GM12865 (cell line): ENCODE data around the gene C19orf47.

Source experiments
- DNase-seq: peaks from one replicate; pipeline ENCODE4 v3.0.0; 2010; ENCODE audit warnings: low read depth
- H3K4me3 ChIP-seq: 2 replicates; pipeline ENCODE4 v1.5.1; 2011; ENCODE audit warnings: mild to moderate bottlenecking, low read depth, low read length, control low read depth
- CTCF ChIP-seq: IDR thresholded peaks from 2 replicates; pipeline ENCODE4 v1.5.1; 2011; ENCODE audit warnings: low read length, control low read depth, low read depth, inconsistent platforms; ENCODE audit not compliant: insufficient read depth; ENCODE audit errors: missing control alignments

Gene C19orf47

GRCh38 chr19:40360020-40360707 is 12.0 kb upstream of the C19orf47 start:
- no peak overlapping the region for H3K4me3 ChIP-seq
- TF ChIP-seq CTCF = no peak
- no peak for DNase-seq

- peak; percentile 75 for DNase-seq
Measured at GRCh38 chr19:40358773-40359172, 10.6 kb upstream of the C19orf47 start.

DNA sequence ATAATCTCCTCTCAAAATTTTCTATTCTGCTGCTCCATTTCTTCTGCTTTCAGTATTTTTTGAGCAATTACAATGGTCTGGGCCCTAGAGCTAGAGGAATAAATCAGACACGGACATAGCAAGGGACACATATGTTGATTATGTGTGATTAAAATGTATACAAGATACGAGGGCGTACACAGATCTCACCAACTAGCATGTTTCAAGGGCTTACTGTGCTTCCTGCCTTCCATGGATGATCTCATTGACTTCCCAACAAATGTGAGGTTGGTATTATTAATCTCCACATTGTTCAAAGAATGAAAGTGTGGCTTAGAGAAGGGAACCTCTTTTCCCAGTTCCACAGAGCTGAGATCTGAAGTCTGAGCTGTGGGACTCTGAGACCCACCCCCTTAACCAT is 9.4 kb upstream of the C19orf47 start:
- no peak overlapping the region for H3K4me3 ChIP-seq
- no peak for TF ChIP-seq CTCF
- no peak for DNase-seq

More at GRCh38 chr19:40358773-40359172, 10.6 kb upstream of the C19orf47 start:
- no peak overlapping the region for H3K4me3 ChIP-seq
- no peak for TF ChIP-seq CTCF

GRCh38 chr19:40356681-40357595 is 8.7 kb upstream of the C19orf47 start:
- TF ChIP-seq CTCF = no peak
- peak; percentile 30 for DNase-seq
- H3K4me3 ChIP-seq = no peak overlapping the region

DNA sequence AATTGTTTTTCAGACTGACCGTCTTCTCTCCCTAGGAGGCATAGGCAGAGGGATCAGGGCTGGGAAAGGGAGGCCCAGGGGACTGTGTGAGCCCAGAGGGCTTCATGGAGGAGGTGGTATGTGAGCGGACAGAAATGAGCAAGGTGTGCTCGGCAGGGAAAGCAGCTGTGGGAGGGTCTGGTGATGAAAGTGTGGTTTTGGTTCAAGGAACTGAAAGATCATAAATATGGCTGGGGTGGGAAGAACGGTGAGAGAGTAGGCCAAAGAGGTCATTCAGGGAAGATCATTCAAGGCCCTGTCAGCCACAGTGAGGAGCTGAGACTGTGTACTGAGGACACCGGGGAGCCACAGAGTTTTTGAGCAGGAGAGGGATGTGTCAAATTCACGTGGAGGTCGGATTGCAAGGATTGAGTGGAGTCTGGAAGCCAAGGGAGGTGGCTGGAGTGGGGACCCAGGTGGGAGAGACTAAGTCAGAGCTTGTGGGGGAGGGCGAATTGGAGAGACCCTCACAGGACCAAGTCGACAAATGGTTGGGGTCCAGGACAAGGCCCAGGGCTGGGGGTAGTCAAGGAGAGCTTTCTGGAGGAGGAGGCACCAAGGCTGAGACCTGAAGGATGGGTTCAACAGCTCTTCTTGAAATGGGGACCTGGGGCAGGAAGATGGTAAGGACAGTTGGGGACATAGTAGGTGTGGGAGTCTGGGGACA is 7.9 kb upstream of the C19orf47 start:
- H3K4me3 ChIP-seq = peak overlapping the region; percentile 3; the same call in 1 of the 2 replicates
- DNase-seq = peak; percentile 75
- TF ChIP-seq CTCF = no peak

GRCh38 chr19:40348961-40349507 is 837 bp upstream of the C19orf47 start:
- TF ChIP-seq CTCF = no peak
- H3K4me3 ChIP-seq = peak overlapping the region; percentile 69
- DNase-seq = peak; percentile 42
